NCI-H1048 (cell line): ENCODE measurements around the gene SMIM41.

Experiments
- DNase-seq: peaks from one replicate; lab custom pipeline; 2025; lab: John Stamatoyannopoulos, UW

The SMIM41 gene

DNA sequence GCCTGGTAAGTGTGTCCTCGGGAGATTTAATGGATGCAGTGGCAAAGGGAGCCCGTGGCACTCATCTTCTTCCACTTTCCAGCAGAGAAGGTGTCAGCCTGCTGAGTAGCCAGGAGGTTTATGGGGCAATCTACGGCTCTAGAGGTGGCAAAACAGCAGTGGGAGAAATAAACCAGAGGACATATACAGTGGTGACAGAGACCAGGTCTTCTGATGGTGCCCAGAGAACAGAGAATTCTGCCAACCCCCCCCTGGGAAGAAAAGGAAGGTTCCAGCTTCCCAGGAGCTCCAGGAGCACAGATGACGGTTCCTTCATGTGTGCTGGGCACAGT, 43.0 kb downstream of the SMIM41 start:
- DNase-seq: no peak

DNA sequence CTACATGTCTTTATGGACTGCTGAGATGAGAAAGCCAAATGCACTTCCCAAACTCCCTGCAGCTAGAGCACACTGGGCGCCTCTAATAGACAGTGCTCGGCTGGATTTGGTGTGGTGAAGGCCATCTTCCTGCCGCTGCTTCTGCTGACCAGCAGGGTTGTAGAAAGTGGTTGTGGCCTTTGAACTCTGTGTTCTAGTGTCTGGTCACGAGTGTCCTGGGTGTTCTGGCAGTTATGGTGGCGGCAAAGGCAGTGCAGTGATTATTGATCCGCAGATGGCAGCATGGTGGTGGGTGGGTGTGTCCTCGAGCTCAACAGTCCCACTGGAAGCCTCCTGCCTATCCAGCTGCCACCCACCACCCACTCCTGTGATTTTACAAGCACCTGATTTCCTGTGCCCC, 43.4 kb downstream of the SMIM41 start:
- DNase-seq: no peak

DNA sequence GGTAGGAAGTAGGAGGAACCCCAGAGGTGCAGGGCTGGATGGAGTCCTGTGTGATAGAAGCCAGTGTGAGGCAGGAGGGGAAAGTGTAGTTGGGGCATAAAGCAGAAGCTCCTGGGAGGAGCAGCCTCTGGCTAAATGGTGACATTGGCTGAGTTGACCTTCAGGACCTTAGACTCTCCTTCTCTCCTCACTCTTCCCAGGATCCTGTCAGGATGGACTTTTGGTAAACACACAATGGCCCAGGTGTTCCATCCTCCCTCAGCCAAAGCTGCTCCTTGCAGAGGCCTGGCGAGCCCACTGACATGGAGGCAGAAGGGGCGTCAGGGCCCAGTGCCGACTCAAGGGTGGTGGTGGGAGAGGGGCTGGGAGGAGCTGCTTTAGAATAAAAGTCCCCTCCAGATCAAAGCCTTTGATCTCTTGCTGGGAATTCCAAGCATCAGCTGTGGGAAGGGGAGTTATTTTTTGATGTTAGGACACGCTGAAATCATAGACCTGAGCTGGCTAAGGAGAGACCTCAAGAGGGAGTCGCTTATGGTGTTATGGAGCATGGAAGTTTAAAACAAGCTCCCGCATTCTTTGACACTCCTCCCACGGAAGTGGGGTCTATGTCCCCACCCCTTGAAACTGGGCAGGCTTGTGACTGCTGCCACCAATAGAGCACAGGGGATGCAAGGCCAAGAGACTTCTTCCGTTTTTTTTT, 44.1 kb downstream of the SMIM41 start:
- DNase-seq: no peak

DNA sequence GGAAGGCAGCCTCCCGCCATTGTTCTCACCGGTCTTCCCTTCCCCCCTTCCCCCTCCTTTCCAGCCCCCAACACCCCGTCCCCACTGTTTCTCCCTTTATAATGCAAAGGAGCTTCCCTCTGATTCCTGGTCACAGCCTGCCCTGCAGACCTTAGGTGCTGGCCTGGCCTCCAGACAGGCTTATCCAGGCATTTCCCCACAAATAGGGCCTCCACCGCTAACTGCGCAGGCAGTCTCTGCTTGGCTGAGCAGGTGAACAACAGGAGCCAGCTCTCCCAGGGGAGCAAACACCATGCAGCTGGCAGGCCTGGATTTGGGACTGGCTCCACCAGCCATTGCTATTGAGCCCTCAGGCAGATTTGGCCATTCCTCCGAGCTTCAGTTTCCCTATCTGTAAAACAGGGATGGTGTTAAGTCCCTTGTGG, 46.0 kb downstream of the SMIM41 start:
- no peak for DNase-seq

DNA sequence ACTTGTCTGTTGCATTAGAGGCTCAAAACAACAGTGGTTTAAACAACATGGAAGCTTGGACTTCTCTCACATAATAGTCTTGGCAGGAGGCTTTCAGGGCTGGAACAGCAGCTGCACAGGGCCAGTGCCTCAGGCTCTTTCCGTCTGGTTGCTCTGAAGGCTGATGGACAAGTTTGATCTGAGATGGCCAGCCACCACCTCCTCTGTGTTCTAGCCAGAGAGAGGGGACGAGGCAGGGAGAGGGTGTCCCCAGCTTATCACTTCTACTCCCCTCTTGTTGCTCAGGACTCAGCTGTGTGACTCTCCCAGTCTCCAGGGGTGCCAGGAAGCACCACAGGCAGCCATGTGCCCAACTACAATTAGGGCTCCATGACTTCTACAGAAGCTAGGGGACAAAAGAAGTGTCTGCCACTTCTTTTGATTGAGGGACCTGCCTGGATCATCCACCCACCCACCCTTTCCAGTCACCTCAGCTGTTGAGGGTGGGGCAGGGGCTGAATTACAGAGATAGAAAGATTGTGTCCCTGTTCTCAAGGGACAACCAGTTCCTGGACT, 46.6 kb downstream of the SMIM41 start:
- no peak for DNase-seq

DNA sequence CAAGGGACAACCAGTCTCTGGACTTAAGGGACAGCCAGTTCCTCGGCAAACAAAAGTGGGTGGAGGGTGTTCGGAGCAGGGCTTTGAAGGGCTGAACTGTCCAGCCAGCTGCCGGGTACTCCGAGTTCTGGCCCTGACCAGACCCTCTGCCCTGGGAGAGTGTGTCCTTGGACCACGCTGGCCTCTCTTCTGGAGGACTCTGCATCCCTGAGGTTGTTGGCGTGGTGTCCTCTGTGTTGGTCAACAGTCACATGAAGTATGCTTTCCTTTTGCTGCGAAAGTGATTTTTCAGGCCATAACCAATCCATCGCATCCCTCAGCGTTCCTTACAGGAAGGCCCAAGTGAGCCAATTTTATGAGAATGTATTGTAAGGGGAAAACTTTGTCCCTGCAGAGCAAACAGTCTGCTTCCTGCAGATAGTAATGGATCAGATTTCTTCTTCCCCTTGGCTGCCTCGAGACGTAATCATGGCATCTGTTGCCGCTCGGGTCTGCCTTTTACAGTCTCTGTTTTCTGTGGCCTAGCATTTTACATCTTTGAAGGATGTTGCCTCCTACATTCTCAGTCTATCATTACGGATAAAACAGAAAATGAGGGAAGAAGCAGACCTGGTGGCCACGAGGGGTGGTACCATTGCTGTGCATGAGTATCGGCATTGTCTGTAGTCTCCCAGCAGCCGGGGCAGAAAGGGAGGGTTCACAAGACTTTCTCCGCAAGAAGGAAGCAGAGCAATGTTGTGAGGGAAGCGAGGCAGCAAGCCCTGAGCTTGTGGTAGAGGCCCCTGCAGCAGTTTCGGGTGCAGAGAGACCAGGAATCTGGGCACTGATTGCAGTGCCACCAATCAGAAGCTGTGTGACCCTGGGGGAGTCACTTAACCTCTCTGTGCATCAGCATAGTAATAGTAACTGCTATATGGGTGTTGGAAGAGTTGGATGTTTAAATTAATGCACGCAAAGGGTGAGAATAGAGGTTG, 47.4 kb downstream of the SMIM41 start:
- no peak for DNase-seq

DNA sequence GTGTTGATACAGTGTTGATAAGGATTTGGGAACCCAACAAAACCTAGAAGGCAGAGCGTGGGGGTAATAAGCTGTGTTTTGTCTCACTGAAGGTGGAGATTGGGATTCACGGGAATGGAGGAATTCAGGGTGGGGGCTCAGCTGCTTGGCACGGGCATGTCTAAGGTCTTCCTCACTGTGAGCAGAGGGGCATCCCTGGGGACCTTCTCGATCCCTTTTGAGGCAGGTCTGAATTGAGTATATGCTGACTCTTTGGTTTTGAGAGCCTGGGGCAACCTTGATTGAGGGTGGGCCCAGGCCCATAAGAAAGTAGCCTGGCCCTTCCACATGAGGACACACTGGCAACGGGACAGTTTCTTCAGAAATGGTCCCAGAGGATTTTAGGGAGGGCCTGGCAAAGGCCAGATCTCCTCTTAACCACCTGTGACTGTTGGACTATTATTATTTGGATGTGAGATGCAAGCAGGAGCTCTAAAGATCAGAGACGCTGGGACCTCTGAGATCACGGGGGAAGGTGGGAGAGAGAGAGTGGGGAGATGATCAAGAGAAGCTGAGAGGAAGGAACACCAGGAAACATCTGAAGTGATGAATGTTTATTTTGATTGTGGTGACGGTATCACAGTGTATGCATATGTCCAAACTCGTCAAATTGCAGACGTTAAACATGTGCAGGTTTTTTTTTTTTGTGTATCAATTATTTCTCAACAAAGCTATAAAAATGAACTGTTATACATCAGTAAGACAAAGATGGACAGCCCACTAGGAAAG, 48.4 kb downstream of the SMIM41 start:
- no peak for DNase-seq

DNA sequence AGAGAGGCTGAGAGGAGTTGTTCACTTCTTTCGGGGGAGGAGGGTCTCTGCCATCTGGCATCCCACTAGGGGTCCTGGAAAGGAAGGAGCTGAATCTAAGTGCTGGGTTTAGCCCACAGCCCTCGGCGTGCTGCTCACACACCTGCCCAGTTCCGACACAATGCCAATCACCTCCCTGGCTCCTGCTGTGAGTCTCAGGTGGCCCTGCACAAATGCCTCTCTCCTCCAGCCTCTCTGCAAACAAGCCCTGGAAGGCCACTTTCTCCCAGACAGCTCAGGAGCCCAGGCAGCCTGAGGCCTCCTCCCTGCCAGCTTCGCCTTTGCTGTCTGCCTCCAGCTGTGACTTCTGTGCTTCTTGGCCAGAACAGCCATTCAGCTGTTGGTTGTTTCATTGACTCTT, 51.2 kb downstream of the SMIM41 start:
- no peak for DNase-seq

DNA sequence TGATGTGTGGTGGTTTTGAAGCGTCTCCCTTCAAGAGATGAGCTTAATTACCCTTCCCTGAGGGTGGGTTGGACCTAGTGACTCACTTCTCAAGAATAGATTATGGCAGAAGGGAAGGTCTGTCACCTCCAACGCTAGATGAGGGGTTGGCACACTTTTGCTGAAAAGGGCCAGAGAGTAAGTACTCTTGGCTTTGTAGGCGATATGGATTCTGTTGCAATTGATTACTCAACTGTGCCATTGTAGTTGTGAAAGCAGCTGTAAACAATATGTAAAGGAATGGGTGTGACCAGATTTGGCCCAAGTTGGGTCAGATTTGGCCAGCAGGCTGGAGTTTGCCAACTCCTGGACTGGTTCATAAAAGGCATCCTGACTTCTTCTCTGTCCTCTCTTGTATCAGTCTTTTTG, 53.3 kb downstream of the SMIM41 start:
- no peak for DNase-seq

DNA sequence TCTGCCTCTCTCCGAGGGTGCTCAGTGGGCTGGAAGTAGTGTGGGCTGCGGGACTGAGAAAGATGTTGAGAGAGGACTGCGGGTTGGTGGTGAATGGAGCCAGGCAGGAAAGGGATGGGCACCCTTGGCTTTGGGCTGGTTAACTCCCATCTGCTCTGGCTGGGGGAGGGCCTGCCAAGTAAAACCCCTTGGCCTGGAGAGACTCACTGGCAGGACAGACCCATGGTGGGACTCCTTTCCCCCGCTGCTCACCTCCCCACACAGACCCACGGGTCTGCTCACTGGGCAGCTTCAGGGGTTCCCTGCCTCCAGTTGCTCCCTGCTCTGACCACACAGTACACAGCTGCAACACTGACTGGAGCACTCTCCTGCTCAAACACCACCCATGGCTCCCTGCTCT, 58.2 kb downstream of the SMIM41 start:
- DNase-seq: no peak

DNA sequence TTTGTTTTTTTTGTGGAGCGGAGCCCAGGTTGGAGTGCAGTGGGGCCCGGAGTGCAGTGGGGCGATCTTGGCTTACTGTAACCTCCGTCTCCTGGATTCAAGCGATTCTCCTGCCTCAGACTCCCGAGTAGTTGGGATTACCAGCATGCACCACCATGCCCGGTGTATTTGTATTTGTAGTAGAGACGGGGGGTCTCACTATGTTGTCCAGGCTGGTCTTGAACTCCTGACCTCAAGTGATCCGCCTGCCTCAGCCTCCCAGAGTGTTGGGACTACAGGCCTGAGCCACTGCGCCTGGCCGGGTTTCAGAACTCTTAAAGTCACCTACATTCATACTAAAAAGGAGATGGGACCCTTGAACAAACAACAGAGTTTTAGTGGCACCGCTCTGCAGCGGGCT, 59.6 kb downstream of the SMIM41 start:
- DNase-seq: no peak

DNA sequence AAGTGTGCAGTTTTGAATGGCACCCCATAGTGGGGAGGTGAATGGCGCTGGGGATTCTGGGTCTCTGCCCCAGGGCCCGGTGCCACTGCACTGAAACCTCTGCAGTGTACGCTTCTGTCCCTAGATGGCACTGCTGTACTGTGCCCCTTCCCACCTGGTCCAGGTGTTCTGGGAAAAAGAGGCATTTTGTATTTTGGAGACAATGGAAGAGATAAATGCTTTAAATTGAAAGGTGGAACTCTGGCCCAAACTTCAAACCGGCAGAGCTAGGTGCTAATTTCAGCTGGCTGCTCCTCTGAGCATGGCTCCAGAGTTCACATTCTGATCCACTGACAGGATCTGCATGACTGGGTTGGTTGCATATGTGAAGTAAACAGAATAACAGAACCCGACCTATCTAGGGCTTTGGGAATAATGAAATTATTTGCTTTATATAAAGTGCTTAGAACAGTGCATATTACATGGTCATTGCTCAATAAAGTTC, 60.1 kb downstream of the SMIM41 start:
- DNase-seq: no peak

DNA sequence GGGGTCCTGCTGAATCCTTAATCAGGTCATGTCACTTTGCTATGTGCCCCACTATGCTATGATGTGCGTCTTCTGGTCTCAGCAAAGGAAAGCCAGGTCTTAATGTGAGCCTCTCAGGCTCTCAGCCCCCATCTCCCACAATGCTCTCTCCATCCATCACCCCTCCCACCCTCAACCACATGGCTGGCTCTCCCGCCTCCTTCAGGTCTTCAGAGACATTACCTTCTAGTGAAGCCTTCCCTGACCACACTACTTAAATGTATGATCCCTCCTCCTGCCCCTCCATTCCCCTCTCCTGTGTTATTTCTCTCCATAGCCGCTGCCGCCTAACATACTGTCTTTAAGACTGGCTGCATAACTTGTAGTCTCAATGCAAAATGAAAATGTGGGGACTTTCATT, 61.8 kb downstream of the SMIM41 start:
- no peak for DNase-seq

DNA sequence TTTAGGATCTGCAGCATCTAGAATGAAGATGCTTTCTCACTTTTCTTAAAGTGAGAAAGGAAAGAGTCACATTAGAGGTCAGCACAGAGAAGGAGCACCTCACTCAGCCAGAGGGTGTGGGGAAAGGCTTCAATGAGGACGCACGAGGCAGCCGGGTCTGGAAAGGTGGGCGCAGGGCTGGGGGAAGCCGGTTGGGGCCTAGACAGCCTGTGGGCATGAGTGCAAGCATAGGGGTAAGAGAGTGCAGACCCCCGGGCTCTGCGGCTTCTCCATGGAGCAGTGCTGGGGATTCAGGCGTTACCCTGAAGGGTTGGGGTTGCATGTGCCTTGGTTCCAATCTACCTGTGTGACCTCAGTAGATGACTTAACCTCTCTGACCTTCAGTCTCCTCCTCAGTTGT, 62.4 kb downstream of the SMIM41 start:
- DNase-seq: no peak

DNA sequence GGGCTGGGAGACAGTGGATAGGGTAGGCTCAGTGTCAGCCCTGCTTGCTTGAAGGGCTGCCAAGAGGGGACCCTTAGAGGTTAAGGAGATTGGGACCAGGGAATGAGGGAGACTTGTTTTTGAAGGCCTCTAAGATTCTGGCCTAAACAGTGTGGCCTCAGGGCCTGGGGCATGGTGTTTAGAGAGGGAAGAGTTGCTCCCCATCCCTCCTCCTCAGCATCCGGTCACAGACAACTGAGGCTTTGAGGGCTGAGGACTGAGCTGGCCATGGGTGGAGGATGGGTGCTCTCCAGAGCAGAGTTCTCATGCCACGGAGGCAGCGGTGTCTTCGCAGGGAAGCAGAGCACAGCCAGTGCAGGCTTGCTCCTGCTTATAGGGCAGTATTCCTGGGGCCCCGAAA, 62.9 kb downstream of the SMIM41 start:
- DNase-seq: no peak

DNA sequence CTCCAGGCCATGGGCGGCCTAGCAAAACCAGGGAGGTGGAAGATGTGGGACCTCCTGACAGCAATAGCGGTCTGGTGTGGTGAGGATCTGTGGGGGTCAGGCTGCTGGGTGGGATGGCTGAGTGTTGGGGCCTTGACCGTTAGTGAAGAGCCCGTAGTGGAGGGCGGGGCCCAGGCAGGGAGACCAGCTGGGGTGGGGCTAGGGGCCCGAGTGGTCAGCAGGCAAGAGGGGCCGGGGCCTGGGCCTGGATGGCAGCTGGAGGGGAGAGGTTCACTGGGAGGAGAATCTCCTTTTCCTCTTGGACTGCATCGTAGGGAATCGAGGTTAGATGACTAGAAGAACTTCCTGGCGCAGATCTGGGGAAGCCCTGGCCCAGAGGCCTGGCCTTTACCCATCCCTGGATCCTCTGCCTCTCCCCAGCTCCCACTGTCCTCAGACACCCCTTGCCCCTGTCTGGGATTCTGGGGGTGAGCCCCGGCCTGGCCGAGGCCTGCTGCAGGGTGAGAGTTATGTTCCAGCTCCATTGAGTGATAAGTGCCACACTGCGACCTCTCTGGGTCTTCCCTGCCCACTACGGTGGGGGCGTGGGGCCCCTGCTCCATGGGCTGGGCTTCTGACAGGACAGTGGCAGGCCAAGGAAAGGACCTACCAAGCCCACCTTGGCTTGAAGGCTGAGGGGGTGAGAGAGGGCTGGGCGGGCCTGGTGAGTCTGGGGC, 65.2 kb downstream of the SMIM41 start:
- no peak for DNase-seq

DNA sequence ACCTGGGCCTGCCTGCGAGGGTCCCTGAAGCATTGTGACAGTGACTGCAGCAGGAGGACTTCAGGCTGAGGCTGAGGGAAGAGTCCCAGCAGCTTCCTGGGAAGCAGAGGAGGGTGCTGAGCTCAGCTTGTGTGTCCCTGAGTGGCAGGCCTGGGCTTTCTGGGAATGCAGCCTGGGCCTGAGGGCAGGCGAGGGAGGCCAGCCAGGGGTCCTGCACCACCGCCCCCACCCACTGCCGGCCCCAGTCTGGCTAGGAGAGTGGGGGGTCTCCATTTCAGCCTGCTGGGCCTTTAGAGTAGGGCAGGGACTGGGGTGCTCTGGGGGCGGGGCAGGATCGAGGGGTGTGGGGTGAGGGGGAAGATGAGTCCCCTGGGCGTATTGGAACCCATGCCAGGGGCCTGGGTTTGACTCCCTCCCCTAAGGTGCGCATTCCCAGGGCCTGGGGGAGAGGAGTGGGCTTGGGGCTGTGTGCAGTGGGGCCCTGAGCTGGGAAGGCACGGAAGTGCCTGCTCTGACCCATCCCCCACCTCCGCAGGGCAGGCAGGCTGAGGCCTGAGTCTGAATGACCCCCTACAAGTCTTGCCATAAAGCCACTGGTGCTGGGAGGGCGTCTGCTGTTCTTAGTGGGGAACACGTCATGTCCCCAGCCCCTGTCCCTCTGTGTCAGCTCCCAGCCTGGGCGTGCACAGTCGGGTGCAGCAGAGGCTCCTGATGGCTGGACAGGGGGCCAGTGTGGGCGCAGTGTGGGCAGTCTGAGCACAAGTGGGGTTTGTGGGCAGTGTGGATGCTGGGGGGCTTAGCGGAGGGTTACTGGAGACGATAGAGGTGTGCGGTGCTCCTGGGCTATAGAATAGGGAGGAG, 66.0 kb downstream of the SMIM41 start:
- DNase-seq: no peak

DNA sequence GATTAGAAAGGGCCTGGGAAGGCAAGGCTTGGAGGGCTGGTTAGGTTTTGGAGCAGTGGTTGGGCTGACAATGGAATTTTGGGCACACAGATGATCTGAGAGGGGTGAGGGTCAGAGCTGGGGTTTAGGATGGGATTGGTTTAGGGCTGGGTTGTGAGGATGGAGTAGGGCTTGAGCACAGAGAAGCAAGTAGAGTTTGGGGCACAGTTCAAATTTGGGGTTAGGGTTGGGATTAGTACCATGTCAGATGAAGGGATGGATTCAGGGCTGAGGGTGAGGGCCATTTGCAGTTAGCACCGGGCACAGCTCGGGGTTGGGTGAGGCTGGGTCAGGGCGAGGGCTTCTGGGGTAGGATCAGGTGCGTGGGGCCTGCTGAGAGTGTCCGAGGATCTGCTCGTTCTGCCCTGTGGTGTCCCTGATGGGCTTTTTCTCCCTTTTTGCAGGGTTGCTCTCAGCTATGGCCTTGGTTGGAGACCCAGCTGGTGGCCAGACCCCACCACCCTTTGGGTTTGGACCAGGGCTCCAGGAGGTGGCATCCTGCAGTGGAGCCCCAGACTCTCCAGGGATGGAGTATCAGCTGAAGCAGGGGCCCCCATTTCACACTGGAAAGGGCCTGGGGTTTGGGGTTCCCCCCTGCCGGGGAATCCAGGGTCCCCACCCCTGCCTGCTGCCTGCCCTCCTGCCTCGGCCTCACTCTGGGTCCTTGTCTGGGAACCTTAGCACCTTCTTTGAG, 66.8 kb downstream of the SMIM41 start:
- DNase-seq: no peak

DNA sequence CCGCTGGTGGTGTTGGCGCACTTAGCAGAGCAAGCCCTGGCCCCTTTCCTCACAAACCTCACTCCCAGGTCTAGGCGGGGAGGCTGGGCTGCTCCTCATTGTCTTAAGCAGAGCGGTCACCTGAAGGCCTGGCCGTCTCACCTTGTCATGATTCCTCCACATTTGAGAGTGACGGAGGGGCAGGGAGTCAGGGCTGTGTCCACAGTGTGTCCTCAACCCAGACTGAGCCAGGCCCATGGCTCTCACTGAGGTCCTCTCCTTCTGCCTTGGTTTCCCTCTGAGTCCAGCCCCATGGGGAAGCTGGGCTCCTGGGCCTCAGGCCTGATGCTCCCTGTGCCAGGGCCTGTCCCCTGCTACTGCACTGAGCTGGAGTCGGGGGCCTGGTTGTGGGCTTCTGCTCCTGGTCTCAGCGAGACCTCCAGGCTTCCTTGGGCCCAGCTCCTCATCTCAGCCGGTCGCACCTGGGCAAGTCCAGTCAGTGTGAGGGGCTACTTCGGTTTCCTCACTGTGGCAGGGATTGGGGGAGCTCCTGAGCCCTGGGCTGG, 67.4 kb downstream of the SMIM41 start:
- no peak for DNase-seq
